CD14-positive monocyte (primary cell): ENCODE data around the gene SYTL2. TPM values are rescaled to one million over a fixed set of nuclear protein-coding genes. Genes with fewer than 3 reads are reported as not detected.

ENCODE experiments used
- DNase-seq, 3 donors: peaks; one replicate each; pipeline ENCODE4 v3.0.0-alpha.2; 2011 to 2022
- H2AFZ ChIP-seq: 2 replicates; pipeline ENCODE4 v1.6.0; 2012; ENCODE audit warnings: mild to moderate bottlenecking, low read depth, low read length, inconsistent platforms; ENCODE audit not compliant: insufficient read depth, poor library complexity, severe bottlenecking
- H3K27ac ChIP-seq, 2 donors: 1 replicate in 1 of 2; 2 replicates in 1 of 2; pipeline ENCODE4 v1.5.1; 2012 to 2013; ENCODE audit warnings: low read length in 2 of 2, control low read depth in 1 of 2, inconsistent platforms in 1 of 2, low read depth in 1 of 2, mild to moderate bottlenecking in 1 of 2
- H3K27me3 ChIP-seq, 2 donors: one replicate each; pipeline versions ENCODE4 v1.6.0 to v1.6.1; 2011 to 2013; ENCODE audit warnings: low read length in 2 of 2; ENCODE audit not compliant: control insufficient read depth in 2 of 2, insufficient read depth in 2 of 2
- H3K36me3 ChIP-seq, 2 donors: replicated peaks in 1 of 2; 1 replicate in 1 of 2; 2 replicates in 1 of 2; pipeline versions ENCODE4 v1.5.1 to v1.6.1; 2012 to 2013; ENCODE audit warnings: low read length in 2 of 2, control low read depth in 1 of 2, inconsistent platforms in 1 of 2, mild to moderate bottlenecking in 1 of 2; ENCODE audit not compliant: insufficient read depth in 2 of 2, control insufficient read depth in 1 of 2
- H3K4me1 ChIP-seq, 2 donors: 1 replicate in 1 of 2; 2 replicates in 1 of 2; pipeline versions ENCODE4 v1.5.1 to v1.6.1; 2012 to 2013; ENCODE audit warnings: low read length in 2 of 2, control low read depth in 1 of 2, inconsistent platforms in 1 of 2, mild to moderate bottlenecking in 1 of 2, moderate library complexity in 1 of 2; ENCODE audit not compliant: insufficient read depth in 2 of 2, control insufficient read depth in 1 of 2
- H3K4me2 ChIP-seq: replicated peaks from 2 replicates; pipeline ENCODE3; 2012; ENCODE audit warnings: low read length, moderate library complexity, mild to moderate bottlenecking; ENCODE audit not compliant: poor library complexity, severe bottlenecking; ENCODE audit errors: extremely low read depth
- H3K4me3 ChIP-seq, 3 experiments: fragments of 200-600 bp in 1 of 3; sonication (generic) in 1 of 3; replicated peaks in 1 of 3; 1 replicate in 2 of 3; 2 replicates in 1 of 3; pipeline ENCODE4 v1.5.1; 2011 to 2013; ENCODE audit warnings: low read length in 3 of 3, mild to moderate bottlenecking in 3 of 3, control low read depth in 2 of 3, low read depth in 2 of 3, inconsistent platforms in 1 of 3, moderate library complexity in 1 of 3
- H3K79me2 ChIP-seq: 2 replicates; pipeline ENCODE4 v1.6.0; 2012; ENCODE audit warnings: mild to moderate bottlenecking, control low read depth, inconsistent platforms, low read length, moderate library complexity; ENCODE audit not compliant: insufficient read depth
- H3K9ac ChIP-seq: 2 replicates; pipeline ENCODE4 v1.6.0; 2017; ENCODE audit warnings: low read length, mild to moderate bottlenecking; ENCODE audit not compliant: insufficient read depth, poor library complexity, severe bottlenecking
- H3K9me3 ChIP-seq, 2 donors: replicated peaks in 1 of 2; 1 replicate in 1 of 2; 2 replicates in 1 of 2; pipeline versions ENCODE4 v1.5.1 to v1.6.1; 2012 to 2013; ENCODE audit warnings: low read length in 2 of 2, control low read depth in 1 of 2; ENCODE audit not compliant: control insufficient read depth in 1 of 2, insufficient read depth in 1 of 2
- H4K20me1 ChIP-seq: 2 replicates; pipeline ENCODE4 v1.6.0; 2012; ENCODE audit warnings: mild to moderate bottlenecking, low read length, control low read depth, moderate library complexity; ENCODE audit not compliant: insufficient read depth
- H3K27ac Mint-ChIP-seq, 7 donors: one replicate each; pipeline ENCODE4 v1.8.0; 2020; ENCODE audit warnings: mild to moderate bottlenecking in 7 of 7, mixed read lengths in 7 of 7, moderate library complexity in 6 of 7, inconsistent platforms in 2 of 7
- H3K27me3 Mint-ChIP-seq, 3 donors: one replicate each; pipeline ENCODE4 v1.8.0; 2021 to 2022; ENCODE audit warnings: low read depth in 3 of 3, mild to moderate bottlenecking in 3 of 3, mixed read lengths in 3 of 3, moderate library complexity in 3 of 3, inconsistent platforms in 1 of 3
- H3K36me3 Mint-ChIP-seq, 2 donors: one replicate each; pipeline ENCODE4 v1.8.0; 2020; ENCODE audit warnings: mixed read lengths in 2 of 2, inconsistent platforms in 1 of 2, mild to moderate bottlenecking in 1 of 2
- H3K4me1 Mint-ChIP-seq: one replicate; pipeline ENCODE4 v1.8.0; 2020; ENCODE audit warnings: mild to moderate bottlenecking, mixed read lengths
- H3K4me3 Mint-ChIP-seq, 2 donors: one replicate each; pipeline ENCODE4 v1.8.0; 2020; ENCODE audit warnings: mild to moderate bottlenecking in 2 of 2, mixed read lengths in 2 of 2, moderate library complexity in 1 of 2
- H3K9me3 Mint-ChIP-seq, 7 donors: one replicate each; pipeline ENCODE4 v1.8.0; 2020 to 2022; ENCODE audit warnings: mixed read lengths in 7 of 7, mild to moderate bottlenecking in 6 of 7, moderate library complexity in 6 of 7, inconsistent platforms in 2 of 7
- CTCF ChIP-seq: fragments of 200-600 bp; IDR thresholded peaks from one replicate; pipeline ENCODE4 v1.8.0; 2022; ENCODE audit warnings: antibody characterized with exemption, mild to moderate bottlenecking
- WGBS: methylation state at CpG from one replicate; pipeline ENCODE4 v1.1.5; 2013; ENCODE audit warnings: missing lambda C conversion rate; ENCODE audit not compliant: insufficient coverage; 5-methylcytosine and 5-hydroxymethylcytosine counted together
- intact Hi-C, 2 donors: fragments of 100-400 bp; cut with micrococcal nuclease; formaldehyde crosslinking; loops; one replicate each; pipeline versions ENCODE4 v1.15.0 to v1.15.1; 2023
- polyA plus RNA-seq, 3 donors: library from polyadenylated mRNA; depleted of rRNA in 1 of 3; unstranded in 2 of 3; stranded (reverse) in 1 of 3; fragments of 300-500 nt in 2 of 3; fragments of >200 nt in 1 of 3; fragmentation: Illumina TruSeq in 2 of 3; gene quantifications; 1 replicate in 2 of 3; 2 replicates in 1 of 3; pipeline ENCODE4 v1.2.3, GENCODE V29; 2012 to 2021

The SYTL2 gene
- polyA plus RNA-seq, 3 donors: 0.30 to 0.48 (median 0.34) TPM

GRCh38 chr11:85805387-85805786 lies 5.6 kb downstream of the SYTL2 start:
- Mint-ChIP-seq H3K9me3 (peaks cover 0 to 2% (median 0%) of the 10 kb centered on the region in 7 donors), H3K27me3 (peaks cover 8 to 11% (median 9%) of the 10 kb centered on the region in 3 donors), H3K36me3 (no peaks in the 10 kb centered on the region), H3K27ac (no peak overlapping the region), H3K4me3 (no peak overlapping the region), H3K4me1 (peaks cover 8% of the 10 kb centered on the region)
- H4K20me1 ChIP-seq: no peaks in the 10 kb centered on the region
- no peak for TF ChIP-seq CTCF
- no peaks in the 10 kb centered on the region for H3K79me2 ChIP-seq
- H3K4me2 ChIP-seq: no peak overlapping the region
- H3K36me3 ChIP-seq: no peaks in the 10 kb centered on the region
- H3K4me1 ChIP-seq: peaks cover 6% of the 10 kb centered on the region in 2 donors
- no peak overlapping the region for H3K9ac ChIP-seq
- no peak for DNase-seq
- H3K4me3 ChIP-seq: no peak overlapping the region
- H3K27ac ChIP-seq: no peak overlapping the region
- WGBS: 100% methylated on average over 1 of the region's 1 CpG
- peaks cover 0 to 8% of the 10 kb centered on the region in 2 donors for H3K27me3 ChIP-seq
- no peaks in the 10 kb centered on the region for H3K9me3 ChIP-seq
- intact Hi-C loops: no loop called here
- no peak overlapping the region for H2AFZ ChIP-seq

- intact Hi-C loops: no loop called here
- Histone ChIP-seq H3K79me2 (no peaks in the 10 kb centered on the region), H2AFZ (no peak overlapping the region), H3K4me3 (no peak overlapping the region), H3K9ac (no peak overlapping the region), H3K9me3 (no peaks in the 10 kb centered on the region), H4K20me1 (no peaks in the 10 kb centered on the region), H3K27me3 (no peaks in the 10 kb centered on the region), H3K36me3 (no peaks in the 10 kb centered on the region), H3K27ac (no peak overlapping the region), H3K4me1 (no peaks in the 10 kb centered on the region), H3K4me2 (no peak overlapping the region)
- no peaks in the 10 kb centered on the region for H3K4me1 Mint-ChIP-seq
- H3K4me3 Mint-ChIP-seq: no peak overlapping the region
- DNase-seq: no peak
- WGBS: no CpG with 5 or more reads among the region's 2 CpGs
- no peak for TF ChIP-seq CTCF
- H3K9me3 Mint-ChIP-seq: peaks cover 0 to 3% (median 0%) of the 10 kb centered on the region in 7 donors
- H3K27ac Mint-ChIP-seq: no peak overlapping the region
- H3K36me3 Mint-ChIP-seq: no peaks in the 10 kb centered on the region
- H3K27me3 Mint-ChIP-seq: peaks cover 0 to 3% (median 2%) of the 10 kb centered on the region in 3 donors
Observed at GRCh38 chr11:85803920-85804319, 7.0 kb downstream of the SYTL2 start.
